AG20443 (cell line): ENCODE results near the gene ERCC2.
"Not testable (repeated sequence)": the region's sequence is repeated elsewhere in the genome, so short reads cannot be mapped to it uniquely, and the experiment has no call there.

ENCODE experiments used
- DNase-seq: peaks from one replicate; pipeline ENCODE4 v3.0.0; 2012; ENCODE audit warnings: low spot score, mixed read lengths

Gene ERCC2

GRCh38 chr19:45370410-45371204 is at the start of gene ERCC2:
Gene ERCC2, minus strand, starts transcription at chr19:45370573. Its CDS starts 33 bp downstream, at chr19:45370540.
- peak; percentile 100 for DNase-seq

GRCh38 chr19:45419895-45420294 is 49.5 kb upstream of the ERCC2 start:
- no peak for DNase-seq

DNA sequence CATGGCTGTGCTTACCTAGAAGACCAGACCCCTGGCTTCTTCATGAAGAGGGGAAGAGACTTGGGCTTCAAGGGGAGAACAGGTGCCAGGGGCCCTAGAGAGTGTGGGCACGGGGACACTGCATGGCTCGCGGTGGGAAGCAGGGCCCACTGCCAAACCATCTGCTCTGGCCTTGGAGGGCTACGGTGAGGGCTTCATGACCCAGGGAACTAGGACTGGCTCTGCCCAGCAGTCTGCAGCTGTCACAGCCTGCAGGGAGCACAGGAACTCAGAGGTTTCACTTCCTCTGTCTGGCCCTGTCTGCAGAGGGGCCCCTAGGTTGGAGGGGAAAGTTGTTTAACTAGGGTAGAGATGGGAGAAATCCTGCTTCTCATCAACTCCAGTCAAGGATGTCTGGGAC is 49.0 kb upstream of the ERCC2 start:
- peak; percentile 2 for DNase-seq

DNA sequence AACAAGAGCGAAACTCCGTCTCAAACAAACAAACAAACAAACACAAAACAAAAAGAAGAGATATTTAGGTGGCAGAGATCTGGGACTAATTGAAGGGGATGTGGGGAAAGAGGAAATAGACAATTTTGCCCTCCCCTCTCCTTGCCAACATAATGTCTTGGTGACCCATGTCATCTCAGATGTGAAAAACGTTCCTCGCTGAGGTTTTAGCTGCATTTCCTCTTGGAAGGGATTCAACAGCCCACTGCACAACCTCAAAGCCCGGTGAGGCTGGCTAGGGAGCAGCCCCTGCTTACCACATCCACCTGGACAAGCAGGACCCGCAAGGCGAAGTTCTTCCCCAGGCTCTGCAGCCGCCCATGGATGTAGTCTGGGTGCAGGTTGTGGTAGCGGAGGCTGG is 48.4 kb upstream of the ERCC2 start:
- DNase-seq, result no peak

GRCh38 chr19:45417151-45417550 is 46.8 kb upstream of the ERCC2 start:
- DNase-seq, result no peak

DNA sequence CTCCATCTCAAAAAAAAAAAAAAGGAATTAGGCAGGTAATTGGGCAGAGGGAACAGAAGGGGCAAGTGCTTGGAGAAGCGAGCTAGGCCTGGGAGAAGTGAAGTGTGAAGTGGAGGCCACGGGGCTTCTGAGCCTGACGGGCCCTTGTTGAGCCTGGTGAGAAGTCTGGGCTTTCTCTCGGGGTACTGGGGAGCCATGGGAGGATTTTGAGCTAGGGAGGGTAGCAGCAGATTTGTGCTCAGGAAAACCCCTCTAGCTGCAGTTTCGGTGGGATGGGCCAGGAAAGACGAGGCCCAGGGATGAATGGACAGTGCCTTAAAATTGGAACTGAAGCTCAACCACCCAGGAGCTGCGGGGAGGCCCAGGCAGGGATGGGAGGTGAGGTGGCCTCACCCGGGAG is 44.1 kb upstream of the ERCC2 start:
- peak; percentile 2 for DNase-seq

GRCh38 chr19:45413497-45413896 is 43.1 kb upstream of the ERCC2 start:
- DNase-seq, result peak; percentile 4

- not testable (repeated sequence) for DNase-seq
Observed at GRCh38 chr19:45410330-45410729, 40.0 kb upstream of the ERCC2 start.

- no peak for DNase-seq
Observed at GRCh38 chr19:45409557-45409920, 39.2 kb upstream of the ERCC2 start.

DNA sequence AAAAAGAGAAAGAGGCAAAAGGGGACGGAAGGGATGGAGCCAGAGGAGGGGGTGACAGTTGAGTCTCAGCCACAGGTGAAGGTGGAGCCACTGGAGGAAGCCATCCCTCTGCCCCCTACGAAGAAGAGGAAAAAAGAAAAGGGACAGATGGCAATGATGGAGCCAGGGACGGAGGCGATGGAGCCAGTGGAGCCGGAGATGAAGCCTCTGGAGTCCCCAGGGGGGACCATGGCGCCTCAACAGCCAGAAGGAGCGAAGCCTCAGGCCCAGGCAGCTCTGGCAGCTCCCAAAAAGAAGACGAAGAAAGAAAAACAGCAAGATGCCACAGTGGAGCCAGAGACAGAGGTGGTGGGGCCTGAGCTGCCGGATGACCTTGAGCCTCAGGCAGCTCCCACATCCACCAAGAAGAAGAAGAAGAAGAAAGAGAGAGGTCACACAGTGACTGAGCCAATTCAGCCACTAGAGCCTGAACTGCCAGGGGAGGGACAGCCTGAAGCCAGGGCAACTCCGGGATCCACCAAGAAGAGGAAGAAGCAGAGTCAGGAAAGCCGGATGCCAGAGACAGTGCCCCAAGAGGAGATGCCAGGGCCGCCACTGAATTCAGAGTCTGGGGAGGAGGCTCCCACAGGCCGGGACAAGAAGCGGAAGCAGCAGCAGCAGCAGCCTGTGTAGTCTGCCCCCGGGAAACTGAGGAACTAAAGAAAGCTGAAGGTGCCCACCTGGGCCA is 38.6 kb upstream of the ERCC2 start:
- no peak for DNase-seq

DNA sequence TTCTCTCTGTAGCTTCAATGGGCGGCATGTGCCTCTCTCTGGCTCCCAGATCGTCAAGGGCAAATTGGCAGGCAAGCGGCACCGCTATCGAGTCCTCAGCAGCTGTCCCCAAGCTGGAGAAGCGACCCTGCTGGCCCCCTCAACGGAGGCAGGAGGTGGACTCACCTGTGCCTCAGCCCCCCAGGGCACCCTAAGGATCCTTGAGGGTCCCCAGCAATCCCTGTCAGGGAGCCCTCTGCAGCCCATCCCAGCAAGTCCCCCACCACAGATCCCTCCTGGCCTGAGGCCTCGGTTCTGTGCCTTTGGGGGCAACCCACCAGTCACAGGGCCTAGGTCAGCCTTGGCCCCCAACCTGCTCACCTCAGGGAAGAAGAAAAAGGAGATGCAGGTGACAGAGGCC is 37.7 kb upstream of the ERCC2 start:
- DNase-seq, result no peak

DNA sequence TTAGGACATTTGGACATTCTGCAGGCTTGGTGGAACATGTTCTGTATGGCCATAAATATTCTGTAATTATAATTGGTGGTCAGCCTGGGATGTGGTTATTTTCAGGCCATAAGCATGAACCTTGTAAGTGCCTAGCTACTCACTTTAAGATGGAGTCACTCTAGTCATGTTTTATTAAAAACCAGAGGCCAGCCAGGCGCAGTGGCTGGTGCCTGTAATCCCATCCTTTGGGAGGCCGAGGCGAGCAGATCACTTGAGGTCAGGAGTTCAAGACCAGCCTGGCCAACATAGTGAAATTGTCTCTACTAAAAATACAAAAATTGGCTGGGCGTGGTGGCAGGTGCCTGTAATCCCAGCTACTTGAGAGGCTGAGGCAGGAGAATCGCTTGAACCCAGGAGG is 37.2 kb upstream of the ERCC2 start:
- not testable (repeated sequence) for DNase-seq

GRCh38 chr19:45407091-45407375 is 36.7 kb upstream of the ERCC2 start:
- DNase-seq, result no peak

GRCh38 chr19:45406226-45407090 is 36.1 kb upstream of the ERCC2 start, which contains the start of gene POLR1G:
Gene POLR1G, plus strand, starts transcription at chr19:45406644. Its CDS starts 53 bp downstream, at chr19:45406697.
- peak; percentile 82 for DNase-seq

- peak; percentile 93 for DNase-seq
Observed at GRCh38 chr19:45405435-45406225, 35.3 kb upstream of the ERCC2 start.

- DNase-seq, result peak; percentile 71
Observed at GRCh38 chr19:45404557-45405434, 34.4 kb upstream of the ERCC2 start, which contains the start of gene PPP1R13L. Gene PPP1R13L, minus strand, starts transcription at chr19:45405069. Its CDS starts 6,751 bp downstream, at chr19:45398318.

DNA sequence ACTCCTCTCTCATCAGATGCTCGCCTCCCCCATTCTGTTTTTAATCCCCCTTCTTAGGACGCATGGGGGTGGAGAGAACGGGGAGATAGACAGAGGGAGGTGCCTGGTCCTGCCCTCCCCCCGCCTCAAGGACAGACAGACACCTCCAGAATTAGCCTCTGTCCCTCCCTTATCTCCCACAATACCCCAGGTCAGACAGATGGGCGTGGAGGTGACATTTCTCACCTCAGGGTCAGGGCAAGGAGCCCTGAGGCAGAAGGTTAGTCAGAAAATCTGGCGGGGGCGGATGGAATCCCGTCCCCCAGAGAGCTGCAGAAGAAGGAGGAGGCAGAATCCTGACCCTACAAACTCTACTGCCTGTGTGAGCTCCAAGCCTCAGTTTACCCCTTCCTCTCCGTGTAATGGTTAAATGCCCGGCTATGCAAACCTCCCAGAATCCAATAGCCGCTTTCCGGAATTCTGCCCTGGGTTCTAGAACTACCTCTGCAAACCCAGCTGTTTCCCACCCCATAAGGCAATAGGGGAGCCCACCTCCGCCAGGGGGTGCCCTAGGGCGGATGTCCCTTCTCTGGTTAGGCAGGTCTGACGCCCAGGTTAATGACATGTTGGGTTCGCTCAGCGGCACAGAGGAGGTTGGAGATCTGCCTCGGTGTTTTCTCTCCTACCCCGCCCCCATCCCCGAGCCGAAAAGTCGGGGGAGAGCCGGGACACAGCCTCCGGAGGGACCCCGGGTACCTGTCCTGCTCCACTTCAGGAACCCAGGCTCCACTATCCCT is 33.6 kb upstream of the ERCC2 start:
- peak; percentile 48 for DNase-seq

GRCh38 chr19:45403272-45403671 is 32.9 kb upstream of the ERCC2 start:
- DNase-seq, result peak; percentile 10

GRCh38 chr19:45402298-45403061 is 32.1 kb upstream of the ERCC2 start:
- peak; percentile 73 for DNase-seq
